Common myeloid progenitor, CD34-positive (primary cell): ENCODE data around the gene GARIN1A.
"Not testable (repeated sequence)": the region's sequence is repeated elsewhere in the genome, so short reads cannot be mapped to it uniquely, and the experiment has no call there.

Experiments
- CTCF ChIA-PET: fragments of 350-600 bp; sonication (Branson Sonifier 250); formaldehyde crosslinking; loops from one replicate; lab custom pipeline; 2021; ENCODE audit warnings: antibody characterized with exemption; lab: Charles Lee
- POLR2A ChIA-PET: fragments of 350-600 bp; sonication (Branson Sonifier 250); formaldehyde crosslinking; loops from one replicate; lab custom pipeline; 2021; ENCODE audit warnings: antibody characterized with exemption; lab: Charles Lee
- DNase-seq, 3 donors: peaks; one replicate each; pipeline versions ENCODE4 v3.0.0 to v3.0.0-alpha.2; 2013
- H3K27ac ChIP-seq, 2 experiments: 1 replicate in 1 of 2; 2 replicates in 1 of 2; pipeline ENCODE4 v1.7.0; 2013; ENCODE audit warnings: inconsistent platforms in 2 of 2, low read length in 2 of 2, mild to moderate bottlenecking in 2 of 2, low read depth in 1 of 2, moderate library complexity in 1 of 2; ENCODE audit not compliant: severe bottlenecking in 2 of 2, insufficient read depth in 1 of 2, poor library complexity in 1 of 2
- H3K27me3 ChIP-seq, 5 experiments: replicated peaks in 2 of 5; 1 replicate in 3 of 5; 2 replicates in 2 of 5; pipeline versions ENCODE4 v1.6.1 to v1.7.0; 2013; ENCODE audit warnings: low read length in 4 of 5, mild to moderate bottlenecking in 2 of 5, moderate library complexity in 2 of 5, inconsistent platforms in 1 of 5; ENCODE audit not compliant: insufficient read depth in 5 of 5, control insufficient read depth in 4 of 5
- H3K36me3 ChIP-seq, 4 experiments: 1 replicate in 2 of 4; 2 replicates in 2 of 4; pipeline versions ENCODE4 v1.6.1 to v1.7.0; 2013; ENCODE audit warnings: low read length in 3 of 4, control low read depth in 1 of 4, mild to moderate bottlenecking in 1 of 4; ENCODE audit not compliant: control insufficient read depth in 4 of 4, insufficient read depth in 4 of 4
- H3K4me1 ChIP-seq, 4 experiments: 1 replicate in 3 of 4; 2 replicates in 1 of 4; pipeline versions ENCODE4 v1.6.1 to v1.7.1; 2013; ENCODE audit warnings: low read length in 3 of 4, mild to moderate bottlenecking in 3 of 4, control low read depth in 1 of 4, inconsistent platforms in 1 of 4, moderate library complexity in 1 of 4; ENCODE audit not compliant: control insufficient read depth in 4 of 4, insufficient read depth in 4 of 4; ENCODE audit errors: control extremely low read depth in 1 of 4
- H3K4me3 ChIP-seq, 7 experiments: 1 replicate in 4 of 7; 2 replicates in 3 of 7; pipeline versions ENCODE4 v1.5.1 to v1.7.0; 2013; ENCODE audit warnings: mild to moderate bottlenecking in 7 of 7, low read length in 6 of 7, moderate library complexity in 6 of 7, inconsistent platforms in 2 of 7, low read depth in 2 of 7, control low read depth in 1 of 7; ENCODE audit not compliant: insufficient read depth in 4 of 7, control insufficient read depth in 1 of 7; ENCODE audit errors: extremely low read depth in 1 of 7
- H3K9me3 ChIP-seq, 5 experiments: 1 replicate in 4 of 5; 2 replicates in 1 of 5; pipeline versions ENCODE4 v1.6.1 to v1.7.1; 2013; ENCODE audit warnings: low read length in 4 of 5, mild to moderate bottlenecking in 2 of 5, inconsistent platforms in 1 of 5, low read depth in 1 of 5, moderate library complexity in 1 of 5; ENCODE audit not compliant: control insufficient read depth in 4 of 5, insufficient read depth in 2 of 5; ENCODE audit errors: control extremely low read depth in 1 of 5
- WGBS: methylation state at CpG from one replicate; pipeline ENCODE4 v1.1.5; 2013; ENCODE audit not compliant: insufficient coverage; 5-methylcytosine and 5-hydroxymethylcytosine counted together

The GARIN1A gene

GRCh38 chr7:128652606-128653005, 19.5 kb upstream of the GARIN1A start:
- CTCF ChIA-PET, H3K4me1 ChIP-seq, H3K4me3 ChIP-seq, H3K27me3 ChIP-seq, POLR2A ChIA-PET, H3K27ac ChIP-seq, DNase-seq, H3K9me3 ChIP-seq: not testable (repeated sequence)
- WGBS = 100% methylated on average over 8 of the region's 24 CpGs
- peaks cover 0 to 11% (median 3%) of the 10 kb centered on the region in 4 experiments for H3K36me3 ChIP-seq

- H3K27me3 ChIP-seq, POLR2A ChIA-PET, H3K4me3 ChIP-seq, DNase-seq, H3K4me1 ChIP-seq, H3K9me3 ChIP-seq, H3K27ac ChIP-seq: not testable (repeated sequence)
- CTCF ChIA-PET = interaction anchor here (1.1 kb wide), 1 partner anchor 21 kb away, joined by 3 read pairs; no protein-coding TSS in a partner anchor
- peaks cover 0 to 11% (median 3%) of the 10 kb centered on the region in 4 experiments for H3K36me3 ChIP-seq
- over 99% methylated on average over 14 of the region's 16 CpGs for WGBS
Measured at GRCh38 chr7:128653197-128653596, 18.9 kb upstream of the GARIN1A start.

GRCh38 chr7:128654080-128654479, 18.0 kb upstream of the GARIN1A start:
- DNase-seq, H3K4me1 ChIP-seq, H3K4me3 ChIP-seq, H3K27ac ChIP-seq, H3K27me3 ChIP-seq, H3K9me3 ChIP-seq, POLR2A ChIA-PET, H3K36me3 ChIP-seq: not testable (repeated sequence)
- no CpG with 5 or more reads among the region's 19 CpGs for WGBS
- CTCF ChIA-PET = interaction anchor here (1.1 kb wide), 1 partner anchor 20 kb away, joined by 3 read pairs; no protein-coding TSS in a partner anchor

DNA sequence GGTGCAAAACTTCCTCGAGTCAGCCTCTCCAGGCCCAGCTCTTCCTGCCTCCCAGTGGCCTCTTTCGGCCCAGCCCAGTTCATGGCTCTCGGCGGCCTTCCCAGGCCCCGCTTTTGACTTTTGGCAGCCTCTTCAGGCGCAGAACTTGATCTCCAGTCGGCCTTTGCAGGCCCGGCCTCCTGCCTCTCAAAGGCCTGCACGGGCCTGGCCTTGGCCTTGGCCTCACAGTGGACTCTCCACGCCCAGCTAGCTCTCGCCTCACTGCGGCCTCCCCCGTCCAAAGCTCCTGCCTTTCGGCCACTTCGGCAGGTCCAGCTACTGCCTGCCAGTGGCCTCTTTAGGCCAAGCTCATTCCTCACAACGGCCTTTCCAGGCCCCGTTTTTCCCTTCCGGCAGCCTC, 17.6 kb upstream of the GARIN1A start:
- 98% methylated on average over 14 of the region's 18 CpGs for WGBS
- POLR2A ChIA-PET, H3K36me3 ChIP-seq, H3K9me3 ChIP-seq, H3K4me3 ChIP-seq, H3K27ac ChIP-seq, DNase-seq, H3K4me1 ChIP-seq, H3K27me3 ChIP-seq: not testable (repeated sequence)
- CTCF ChIA-PET = interaction anchor here (1.1 kb wide), 1 partner anchor 20 kb away, joined by 3 read pairs; no protein-coding TSS in a partner anchor

DNA sequence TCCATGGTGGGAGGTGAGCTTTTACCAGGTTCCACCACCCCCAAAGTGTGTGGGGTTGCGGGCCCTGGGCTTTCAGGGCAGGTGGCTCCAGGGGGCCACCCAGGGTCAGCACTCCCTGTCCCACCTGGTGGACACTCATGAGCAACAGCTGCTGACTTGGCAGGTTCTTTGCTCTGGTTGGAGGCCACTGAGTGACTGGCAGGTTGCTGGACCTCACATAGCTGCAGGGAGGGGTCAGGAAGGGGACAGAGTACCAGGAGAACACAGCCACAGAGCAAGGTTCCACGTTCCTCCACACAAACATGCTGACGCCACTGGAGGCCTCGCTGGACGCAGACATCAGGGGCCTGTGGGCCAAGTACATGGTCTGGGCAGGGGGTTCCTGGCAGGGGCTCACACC, 13.7 kb upstream of the GARIN1A start:
- CTCF ChIA-PET, H3K4me1 ChIP-seq, POLR2A ChIA-PET: not testable (repeated sequence)

DNA sequence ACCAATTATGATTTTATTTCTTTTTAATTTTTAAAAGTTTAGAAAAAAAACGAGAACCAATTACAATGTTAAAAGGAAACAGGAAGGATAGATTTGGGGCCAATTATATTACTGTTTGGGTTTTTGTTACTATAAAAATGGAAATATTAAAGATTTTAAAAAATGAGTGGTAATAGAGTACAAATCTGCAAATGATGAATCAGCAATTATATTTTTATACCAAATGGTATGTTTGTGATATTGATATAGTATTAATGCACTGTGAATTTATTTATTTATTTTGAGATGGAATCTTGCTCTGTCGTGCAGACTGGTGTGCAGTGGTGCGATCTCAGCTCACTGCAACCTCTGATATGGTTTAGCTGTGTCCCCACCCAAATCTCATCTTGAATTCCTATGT, 11.5 kb upstream of the GARIN1A start:
- Histone ChIP-seq H3K27ac (no peak overlapping the region), H3K27me3 (no peaks in the 10 kb centered on the region), H3K4me3 (no peak overlapping the region), H3K9me3 (peaks cover 0 to 9% (median 5%) of the 10 kb centered on the region in 5 experiments), H3K36me3 (peaks cover 0 to 8% (median 0%) of the 10 kb centered on the region in 4 experiments), H3K4me1 (no peaks in the 10 kb centered on the region)
- POLR2A ChIA-PET = no interaction called here
- WGBS = no CpG with 5 or more reads among the region's 3 CpGs
- DNase-seq = no peak
- CTCF ChIA-PET = no interaction called here

More for the DNA sequence above, 13.7 kb upstream of the GARIN1A start:
- not testable (repeated sequence) for DNase-seq, H3K4me3 ChIP-seq, H3K27ac ChIP-seq, H3K9me3 ChIP-seq, H3K27me3 ChIP-seq
- H3K36me3 ChIP-seq = peaks cover 0 to 13% (median 0%) of the 10 kb centered on the region in 4 experiments
- WGBS = no CpG with 5 or more reads among the region's 5 CpGs

DNA sequence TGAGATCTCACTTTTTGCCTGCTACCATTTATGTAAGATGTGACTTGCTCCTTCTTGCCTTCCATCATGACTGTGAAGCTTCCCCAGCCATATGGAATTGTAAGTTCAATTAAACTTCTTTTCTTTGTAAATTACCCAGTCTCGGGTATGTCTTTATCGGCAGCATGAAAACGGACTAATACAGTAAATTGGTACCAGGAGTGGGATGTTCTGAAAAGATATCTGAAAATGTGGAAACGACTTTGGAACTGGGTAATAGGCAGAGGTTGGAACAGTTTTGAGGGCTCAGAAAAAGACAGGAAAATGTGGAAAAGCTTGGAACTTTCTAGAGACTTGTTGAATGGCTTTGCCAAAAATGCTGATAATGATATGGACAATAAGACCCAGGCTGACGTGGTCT, 10.6 kb upstream of the GARIN1A start:
- H3K27ac ChIP-seq = no peak overlapping the region
- no peaks in the 10 kb centered on the region for H3K4me1 ChIP-seq
- peaks cover 0 to 9% (median 5%) of the 10 kb centered on the region in 5 experiments for H3K9me3 ChIP-seq
- no peak overlapping the region for H3K4me3 ChIP-seq
- WGBS = 98% methylated on average over 4 of the region's 5 CpGs
- ChIA-PET POLR2A (no interaction called here), CTCF (interaction anchor here (1.2 to 2.1 kb wide), 2 partner anchors 11 to 87 kb away, joined by 3 to 9 read pairs; partner anchors contain the start of gene GARIN1A)
- no peaks in the 10 kb centered on the region for H3K27me3 ChIP-seq
- no peak for DNase-seq
- H3K36me3 ChIP-seq = peaks cover 0 to 8% (median 0%) of the 10 kb centered on the region in 4 experiments
